DOHH2 (cell line): ENCODE measurements around the gene WDR31.

Source experiments
- H3F3A ChIP-seq: fragments of 200-600 bp; sonication (generic), shearing (Covaris generic); 2 replicates; pipeline ENCODE4 v1.6.0; 2016; ENCODE audit warnings: antibody characterized with exemption, mild to moderate bottlenecking; ENCODE audit not compliant: control insufficient read depth, insufficient read depth
- H3K27ac ChIP-seq: fragments of 200-600 bp; sonication (generic); 2 replicates; pipeline ENCODE4 v1.5.1; 2014; ENCODE audit warnings: low read depth, mild to moderate bottlenecking, low read length, moderate library complexity
- H3K27me3 ChIP-seq: fragments of 200-600 bp; sonication (generic); 2 replicates; pipeline ENCODE4 v1.6.1; 2014; ENCODE audit warnings: mild to moderate bottlenecking, low read length, mixed read lengths; ENCODE audit not compliant: control insufficient read depth
- H3K36me3 ChIP-seq: fragments of 200-600 bp; sonication (generic); 2 replicates; pipeline ENCODE4 v1.6.1; 2014; ENCODE audit warnings: mild to moderate bottlenecking, low read length, moderate library complexity, mixed read lengths; ENCODE audit not compliant: control insufficient read depth
- H3K4me1 ChIP-seq: fragments of 200-600 bp; sonication (generic); 2 replicates; pipeline ENCODE4 v1.6.1; 2014; ENCODE audit warnings: mild to moderate bottlenecking, low read length, mixed read lengths; ENCODE audit not compliant: control insufficient read depth
- H3K4me2 ChIP-seq: fragments of 200-600 bp; sonication (generic); 2 replicates; pipeline ENCODE4 v1.6.0; 2014; ENCODE audit warnings: mild to moderate bottlenecking, low read length, moderate library complexity
- H3K4me3 ChIP-seq: fragments of 200-600 bp; sonication (generic); 2 replicates; pipeline ENCODE4 v1.5.1; 2014; ENCODE audit warnings: mild to moderate bottlenecking, low read length, mixed read lengths
- H3K79me2 ChIP-seq: fragments of 200-600 bp; sonication (generic); 2 replicates; pipeline ENCODE4 v1.6.1; 2014; ENCODE audit warnings: mild to moderate bottlenecking, low read length, mixed read lengths; ENCODE audit not compliant: control insufficient read depth
- H3K9me2 ChIP-seq: fragments of 200-600 bp; sonication (generic); replicated peaks from 2 replicates; pipeline ENCODE4 v1.6.1; 2014; ENCODE audit warnings: mild to moderate bottlenecking, low read length, mixed read lengths; ENCODE audit not compliant: control insufficient read depth
- H3K9me3 ChIP-seq: fragments of 200-600 bp; sonication (generic); 2 replicates; pipeline ENCODE4 v1.6.1; 2014; ENCODE audit warnings: antibody characterized with exemption, low read length, mixed read lengths; ENCODE audit not compliant: control insufficient read depth, insufficient read depth
- H4K20me1 ChIP-seq: fragments of 200-600 bp; sonication (generic); 2 replicates; pipeline ENCODE4 v1.6.0; 2014; ENCODE audit warnings: low read depth, mild to moderate bottlenecking, antibody characterized with exemption, low read length, moderate library complexity; ENCODE audit not compliant: control insufficient read depth, insufficient read depth
- EZH2phosphoT487 ChIP-seq: fragments of 200-600 bp; sonication (generic); IDR thresholded peaks from 2 replicates; pipeline ENCODE4 v1.6.1; 2017; ENCODE audit warnings: borderline replicate concordance, mild to moderate bottlenecking, antibody characterized with exemption, low read length, moderate library complexity, mixed read lengths
- TF ChIP-seq, protein P1 (sequence below): fragments of 200-600 bp; sonication (generic); IDR thresholded peaks from one replicate; pipeline ENCODE4 v1.5.1; 2014; ENCODE audit warnings: antibody characterized with exemption, mild to moderate bottlenecking, low read depth, low read length; ENCODE audit not compliant: poor library complexity, severe bottlenecking

Gene WDR31

DNA sequence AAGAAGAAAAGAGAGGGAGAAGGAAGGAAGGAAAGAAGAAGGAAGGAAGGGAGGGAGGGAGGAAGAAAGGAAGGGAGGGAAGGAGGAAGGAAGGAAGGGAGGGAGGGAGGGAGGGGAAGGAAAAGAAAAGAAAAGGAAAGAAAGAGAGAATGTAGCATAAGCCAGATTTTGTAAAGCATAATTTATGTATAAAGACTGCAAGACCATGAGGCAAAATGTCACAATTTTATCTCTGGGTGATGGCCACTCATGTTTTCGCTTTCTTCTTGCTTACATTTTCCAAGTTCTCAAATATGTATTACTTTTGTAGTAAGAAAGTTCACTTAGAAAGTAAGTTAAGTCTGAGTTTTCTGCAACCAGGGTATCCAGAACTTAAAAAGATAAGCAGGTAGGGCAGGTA lies 33.5 kb downstream of the WDR31 start:
- H3K4me2 ChIP-seq: no peak overlapping the region
- H3K27me3 ChIP-seq: peaks cover 8% of the 10 kb centered on the region; the same call in 1 of the 2 replicates
- no peaks in the 10 kb centered on the region for H3K9me3 ChIP-seq
- H3K9me2 ChIP-seq: no peaks in the 10 kb centered on the region
- no peak for TF ChIP-seq EZH2phosphoT487
- TF ChIP-seq, protein P1, sequence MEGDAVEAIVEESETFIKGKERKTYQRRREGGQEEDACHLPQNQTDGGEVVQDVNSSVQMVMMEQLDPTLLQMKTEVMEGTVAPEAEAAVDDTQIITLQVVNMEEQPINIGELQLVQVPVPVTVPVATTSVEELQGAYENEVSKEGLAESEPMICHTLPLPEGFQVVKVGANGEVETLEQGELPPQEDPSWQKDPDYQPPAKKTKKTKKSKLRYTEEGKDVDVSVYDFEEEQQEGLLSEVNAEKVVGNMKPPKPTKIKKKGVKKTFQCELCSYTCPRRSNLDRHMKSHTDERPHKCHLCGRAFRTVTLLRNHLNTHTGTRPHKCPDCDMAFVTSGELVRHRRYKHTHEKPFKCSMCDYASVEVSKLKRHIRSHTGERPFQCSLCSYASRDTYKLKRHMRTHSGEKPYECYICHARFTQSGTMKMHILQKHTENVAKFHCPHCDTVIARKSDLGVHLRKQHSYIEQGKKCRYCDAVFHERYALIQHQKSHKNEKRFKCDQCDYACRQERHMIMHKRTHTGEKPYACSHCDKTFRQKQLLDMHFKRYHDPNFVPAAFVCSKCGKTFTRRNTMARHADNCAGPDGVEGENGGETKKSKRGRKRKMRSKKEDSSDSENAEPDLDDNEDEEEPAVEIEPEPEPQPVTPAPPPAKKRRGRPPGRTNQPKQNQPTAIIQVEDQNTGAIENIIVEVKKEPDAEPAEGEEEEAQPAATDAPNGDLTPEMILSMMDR: no peak
- H3K4me3 ChIP-seq: no peak overlapping the region
- no peaks in the 10 kb centered on the region for H3K79me2 ChIP-seq
- H4K20me1 ChIP-seq: no peaks in the 10 kb centered on the region
- H3K27ac ChIP-seq: no peak overlapping the region
- H3K4me1 ChIP-seq: no peaks in the 10 kb centered on the region
- no peaks in the 10 kb centered on the region for H3K36me3 ChIP-seq
- no peaks in the 10 kb centered on the region for H3F3A ChIP-seq

DNA sequence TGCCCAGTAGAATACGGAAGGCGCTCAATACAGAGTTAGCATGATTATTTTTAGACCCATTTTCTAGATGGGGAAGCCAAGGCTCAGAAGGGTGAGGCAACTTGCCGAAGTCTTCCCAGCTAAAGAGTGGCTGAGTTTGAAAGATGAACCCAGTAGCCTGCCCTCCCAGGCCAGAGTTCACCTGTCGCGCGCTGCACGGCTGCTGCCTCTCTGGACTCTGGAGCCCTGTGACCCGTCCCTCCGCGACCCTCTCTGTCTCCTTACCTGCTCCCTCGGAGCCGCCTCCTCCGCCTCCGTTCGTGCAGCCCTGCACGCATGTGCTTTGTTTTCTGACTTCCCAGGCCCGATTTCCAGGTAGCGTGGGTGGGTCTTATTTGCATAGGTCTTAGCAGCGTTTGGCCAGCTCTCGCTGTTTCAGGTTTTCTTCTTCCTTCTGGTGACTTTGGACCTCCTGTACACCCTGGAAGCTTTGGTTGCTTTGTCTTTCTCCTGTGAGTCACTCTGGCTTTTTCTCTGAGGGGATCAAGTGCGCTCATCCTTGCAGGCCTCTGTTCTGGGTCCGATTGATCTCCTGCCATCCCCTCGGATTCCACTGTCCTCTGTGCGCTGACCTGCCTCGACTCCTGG lies 37.2 kb downstream of the WDR31 start, which contains the start of gene RNF183:
Gene RNF183 (minus strand): TSS at position 585 of the 627 bp plus-strand sequence. CDS start 5,192 bp downstream, outside the sequence.
- TF ChIP-seq EZH2phosphoT487: no peak
- TF ChIP-seq, protein P1: no peak
- Histone ChIP-seq H3K9me3 (no peaks in the 10 kb centered on the region), H3K4me1 (no peaks in the 10 kb centered on the region), H3K27me3 (peaks cover 12% of the 10 kb centered on the region), H3K4me2 (no peak within 1 kb of the TSS), H3K27ac (no peak within 1 kb of the TSS), H3K36me3 (no peaks in the 10 kb centered on the region), H3K79me2 (no peaks in the 10 kb centered on the region), H4K20me1 (no peaks in the 10 kb centered on the region), H3K4me3 (no peak within 1 kb of the TSS), H3K9me2 (no peaks in the 10 kb centered on the region), H3F3A (no peaks in the 10 kb centered on the region)

DNA sequence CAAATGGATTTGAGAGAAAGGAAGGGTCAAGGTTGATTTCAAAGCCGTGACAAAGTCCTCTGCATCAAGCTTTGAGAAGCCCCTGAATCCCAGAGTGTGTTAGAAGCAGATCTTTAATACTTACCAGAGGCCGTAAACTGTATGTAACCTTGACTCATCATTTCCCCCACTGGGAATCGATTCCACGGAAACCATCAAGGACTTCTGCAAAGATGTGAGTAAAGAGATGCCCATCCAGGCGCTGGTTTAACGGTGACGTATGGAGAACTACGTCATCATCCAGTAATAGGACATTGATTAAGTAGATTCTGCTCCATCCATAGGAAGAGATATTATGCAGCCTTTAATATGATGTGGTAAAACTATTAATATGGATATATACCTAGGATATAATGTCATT lies 38.5 kb downstream of the WDR31 start:
- Histone ChIP-seq H3F3A (no peaks in the 10 kb centered on the region), H3K9me3 (no peaks in the 10 kb centered on the region), H3K9me2 (no peaks in the 10 kb centered on the region), H3K79me2 (no peaks in the 10 kb centered on the region), H3K4me1 (no peaks in the 10 kb centered on the region), H3K36me3 (no peaks in the 10 kb centered on the region), H3K27me3 (peaks cover 12% of the 10 kb centered on the region), H3K27ac (no peak overlapping the region), H3K4me2 (no peak overlapping the region), H4K20me1 (no peaks in the 10 kb centered on the region), H3K4me3 (no peak overlapping the region)
- TF ChIP-seq, protein P1: no peak
- TF ChIP-seq EZH2phosphoT487: no peak
